ENCODE results near the gene GABRR1. TPM values are rescaled to one million over a fixed set of nuclear protein-coding genes. Genes with fewer than 3 reads are reported as not detected.

Gene GABRR1
- total and polyA plus RNA-seq, 2 of the 13 experiments (the other 11 are each of a cell fraction or from before 2014, with no cell fraction given) = not detected

DNA sequence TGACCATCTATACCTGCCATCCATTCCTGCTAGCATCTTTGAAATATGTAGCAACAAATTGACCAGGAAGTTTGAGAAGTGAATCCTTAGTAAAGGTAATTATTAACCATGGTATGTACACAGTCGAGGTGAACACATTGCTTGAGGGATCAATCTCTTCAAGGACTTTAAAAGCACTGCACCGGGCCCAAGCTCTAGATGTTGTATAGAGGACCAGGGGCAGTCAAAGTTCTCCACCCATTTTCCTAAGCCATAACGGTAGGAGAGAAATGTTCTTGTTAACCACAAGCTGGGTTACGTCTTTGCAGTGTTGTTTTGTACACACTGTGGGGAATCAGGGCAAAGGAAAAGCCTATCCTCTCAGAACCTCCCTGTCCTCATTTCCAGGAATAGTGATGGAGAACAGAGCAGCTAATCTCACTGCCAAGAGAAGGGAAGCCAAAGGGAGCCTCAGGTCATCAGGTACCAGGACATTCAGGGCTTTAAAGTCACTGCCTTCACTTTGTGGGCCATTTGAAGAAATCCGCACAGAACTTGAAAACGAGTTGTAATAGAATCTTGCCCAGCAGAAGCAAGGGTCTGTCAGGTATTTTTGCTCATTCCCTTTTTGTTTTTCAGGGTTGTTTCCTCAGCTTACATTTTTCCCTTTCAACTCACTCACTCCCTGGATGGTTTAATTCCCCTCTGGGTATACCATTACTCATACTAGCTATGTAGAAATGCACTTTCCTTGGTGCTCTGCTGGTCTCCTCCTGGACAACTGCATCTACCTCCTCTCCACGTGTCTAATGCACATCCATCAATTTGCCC lies 76.6 kb downstream of the GABRR1 start (continued):
- TF ChIP-seq, protein P1, sequence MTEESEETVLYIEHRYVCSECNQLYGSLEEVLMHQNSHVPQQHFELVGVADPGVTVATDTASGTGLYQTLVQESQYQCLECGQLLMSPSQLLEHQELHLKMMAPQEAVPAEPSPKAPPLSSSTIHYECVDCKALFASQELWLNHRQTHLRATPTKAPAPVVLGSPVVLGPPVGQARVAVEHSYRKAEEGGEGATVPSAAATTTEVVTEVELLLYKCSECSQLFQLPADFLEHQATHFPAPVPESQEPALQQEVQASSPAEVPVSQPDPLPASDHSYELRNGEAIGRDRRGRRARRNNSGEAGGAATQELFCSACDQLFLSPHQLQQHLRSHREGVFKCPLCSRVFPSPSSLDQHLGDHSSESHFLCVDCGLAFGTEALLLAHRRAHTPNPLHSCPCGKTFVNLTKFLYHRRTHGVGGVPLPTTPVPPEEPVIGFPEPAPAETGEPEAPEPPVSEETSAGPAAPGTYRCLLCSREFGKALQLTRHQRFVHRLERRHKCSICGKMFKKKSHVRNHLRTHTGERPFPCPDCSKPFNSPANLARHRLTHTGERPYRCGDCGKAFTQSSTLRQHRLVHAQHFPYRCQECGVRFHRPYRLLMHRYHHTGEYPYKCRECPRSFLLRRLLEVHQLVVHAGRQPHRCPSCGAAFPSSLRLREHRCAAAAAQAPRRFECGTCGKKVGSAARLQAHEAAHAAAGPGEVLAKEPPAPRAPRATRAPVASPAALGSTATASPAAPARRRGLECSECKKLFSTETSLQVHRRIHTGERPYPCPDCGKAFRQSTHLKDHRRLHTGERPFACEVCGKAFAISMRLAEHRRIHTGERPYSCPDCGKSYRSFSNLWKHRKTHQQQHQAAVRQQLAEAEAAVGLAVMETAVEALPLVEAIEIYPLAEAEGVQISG (CRISPR knock-in tag; IDR thresholded peaks at IDR 0.05) = no peak
- TF ChIP-seq, protein P2, sequence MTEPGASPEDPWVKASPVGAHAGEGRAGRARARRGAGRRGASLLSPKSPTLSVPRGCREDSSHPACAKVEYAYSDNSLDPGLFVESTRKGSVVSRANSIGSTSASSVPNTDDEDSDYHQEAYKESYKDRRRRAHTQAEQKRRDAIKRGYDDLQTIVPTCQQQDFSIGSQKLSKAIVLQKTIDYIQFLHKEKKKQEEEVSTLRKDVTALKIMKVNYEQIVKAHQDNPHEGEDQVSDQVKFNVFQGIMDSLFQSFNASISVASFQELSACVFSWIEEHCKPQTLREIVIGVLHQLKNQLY (CRISPR knock-in tag; IDR thresholded peaks at IDR 0.05) = no peak
- TF ChIP-seq ZNF3 (CRISPR knock-in tag; IDR thresholded peaks at IDR 0.05) (no peak), ZNF468 (CRISPR knock-in tag; IDR thresholded peaks at IDR 0.05) (no peak), CEBPB (IDR thresholded peaks at IDR 0.05; ENCODE audit: borderline replicate concordance, low read depth, low read length) (peak; percentile 52; the same call in 1 of the 2 replicates), SP2 (CRISPR knock-in tag; IDR thresholded peaks at IDR 0.05) (no peak), ONECUT2 (CRISPR knock-in tag; IDR thresholded peaks at IDR 0.05) (peak; percentile 67; the same call in 1 of the 2 replicates), AGO1 (IDR thresholded peaks at IDR 0.05; ENCODE audit: low read depth, low read length, poor library complexity, severe bottlenecking) (no peak), CHCHD3 (CRISPR knock-in tag; IDR thresholded peaks at IDR 0.05) (no peak), NR1H2 (CRISPR knock-in tag; IDR thresholded peaks at IDR 0.05; ENCODE audit: borderline replicate concordance, low read depth) (no peak), SRSF4 (IDR thresholded peaks at IDR 0.05; ENCODE audit: low read depth, low read length, poor library complexity, severe bottlenecking) (no peak), DNMT1 (CRISPR knock-in tag; IDR thresholded peaks at IDR 0.05) (no peak), ETV6 (CRISPR knock-in tag; conservative IDR thresholded peaks at IDR 0.05) (no peak), CBX5 (CRISPR knock-in tag; IDR thresholded peaks at IDR 0.05; ENCODE audit: borderline replicate concordance) (no peak), ZNF160 (CRISPR knock-in tag; IDR thresholded peaks at IDR 0.05) (peak; percentile 96), ZNF713 (CRISPR knock-in tag; IDR thresholded peaks at IDR 0.05) (no peak), ZNF674 (CRISPR knock-in tag; IDR thresholded peaks at IDR 0.05; ENCODE audit: low read depth) (no peak), AKAP8 (CRISPR knock-in tag; IDR thresholded peaks at IDR 0.05) (no peak)
- TF ChIP-seq, protein P3, sequence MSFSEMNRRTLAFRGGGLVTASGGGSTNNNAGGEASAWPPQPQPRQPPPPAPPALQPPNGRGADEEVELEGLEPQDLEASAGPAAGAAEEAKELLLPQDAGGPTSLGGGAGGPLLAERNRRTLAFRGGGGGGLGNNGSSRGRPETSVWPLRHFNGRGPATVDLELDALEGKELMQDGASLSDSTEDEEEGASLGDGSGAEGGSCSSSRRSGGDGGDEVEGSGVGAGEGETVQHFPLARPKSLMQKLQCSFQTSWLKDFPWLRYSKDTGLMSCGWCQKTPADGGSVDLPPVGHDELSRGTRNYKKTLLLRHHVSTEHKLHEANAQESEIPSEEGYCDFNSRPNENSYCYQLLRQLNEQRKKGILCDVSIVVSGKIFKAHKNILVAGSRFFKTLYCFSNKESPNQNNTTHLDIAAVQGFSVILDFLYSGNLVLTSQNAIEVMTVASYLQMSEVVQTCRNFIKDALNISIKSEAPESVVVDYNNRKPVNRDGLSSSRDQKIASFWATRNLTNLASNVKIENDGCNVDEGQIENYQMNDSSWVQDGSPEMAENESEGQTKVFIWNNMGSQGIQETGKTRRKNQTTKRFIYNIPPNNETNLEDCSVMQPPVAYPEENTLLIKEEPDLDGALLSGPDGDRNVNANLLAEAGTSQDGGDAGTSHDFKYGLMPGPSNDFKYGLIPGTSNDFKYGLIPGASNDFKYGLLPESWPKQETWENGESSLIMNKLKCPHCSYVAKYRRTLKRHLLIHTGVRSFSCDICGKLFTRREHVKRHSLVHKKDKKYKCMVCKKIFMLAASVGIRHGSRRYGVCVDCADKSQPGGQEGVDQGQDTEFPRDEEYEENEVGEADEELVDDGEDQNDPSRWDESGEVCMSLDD (CRISPR knock-in tag; IDR thresholded peaks at IDR 0.05; ENCODE audit: borderline replicate concordance) = no peak
- TF ChIP-seq, protein P4, sequence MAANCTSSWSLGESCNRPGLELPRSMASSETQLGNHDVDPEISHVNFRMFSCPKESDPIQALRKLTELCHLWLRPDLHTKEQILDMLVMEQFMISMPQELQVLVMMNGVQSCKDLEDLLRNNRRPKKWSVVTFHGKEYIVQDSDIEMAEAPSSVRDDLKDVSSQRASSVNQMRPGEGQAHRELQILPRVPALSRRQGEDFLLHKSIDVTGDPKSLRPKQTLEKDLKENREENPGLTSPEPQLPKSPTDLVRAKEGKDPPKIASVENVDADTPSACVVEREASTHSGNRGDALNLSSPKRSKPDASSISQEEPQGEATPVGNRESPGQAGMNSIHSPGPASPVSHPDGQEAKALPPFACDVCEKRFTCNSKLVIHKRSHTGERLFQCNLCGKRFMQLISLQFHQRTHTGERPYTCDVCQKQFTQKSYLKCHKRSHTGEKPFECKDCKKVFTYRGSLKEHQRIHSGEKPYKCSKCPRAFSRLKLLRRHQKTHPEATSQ (CRISPR knock-in tag; IDR thresholded peaks at IDR 0.05; ENCODE audit: borderline replicate concordance) = no peak
- TF ChIP-seq, protein P5, sequence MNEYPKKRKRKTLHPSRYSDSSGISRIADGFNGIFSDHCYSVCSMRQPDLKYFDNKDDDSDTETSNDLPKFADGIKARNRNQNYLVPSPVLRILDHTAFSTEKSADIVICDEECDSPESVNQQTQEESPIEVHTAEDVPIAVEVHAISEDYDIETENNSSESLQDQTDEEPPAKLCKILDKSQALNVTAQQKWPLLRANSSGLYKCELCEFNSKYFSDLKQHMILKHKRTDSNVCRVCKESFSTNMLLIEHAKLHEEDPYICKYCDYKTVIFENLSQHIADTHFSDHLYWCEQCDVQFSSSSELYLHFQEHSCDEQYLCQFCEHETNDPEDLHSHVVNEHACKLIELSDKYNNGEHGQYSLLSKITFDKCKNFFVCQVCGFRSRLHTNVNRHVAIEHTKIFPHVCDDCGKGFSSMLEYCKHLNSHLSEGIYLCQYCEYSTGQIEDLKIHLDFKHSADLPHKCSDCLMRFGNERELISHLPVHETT (CRISPR knock-in tag; conservative IDR thresholded peaks at IDR 0.05) = no peak
